DOHH2 (cell line): ENCODE measurements around the gene NID1.

Source experiments
- H3F3A ChIP-seq: fragments of 200-600 bp; sonication (generic), shearing (Covaris generic); 2 replicates; pipeline ENCODE4 v1.6.0; 2016; ENCODE audit warnings: antibody characterized with exemption, mild to moderate bottlenecking; ENCODE audit not compliant: control insufficient read depth, insufficient read depth
- H3K27ac ChIP-seq: fragments of 200-600 bp; sonication (generic); 2 replicates; pipeline ENCODE4 v1.5.1; 2014; ENCODE audit warnings: low read depth, mild to moderate bottlenecking, low read length, moderate library complexity
- H3K27me3 ChIP-seq: fragments of 200-600 bp; sonication (generic); 2 replicates; pipeline ENCODE4 v1.6.1; 2014; ENCODE audit warnings: mild to moderate bottlenecking, low read length, mixed read lengths; ENCODE audit not compliant: control insufficient read depth
- H3K36me3 ChIP-seq: fragments of 200-600 bp; sonication (generic); 2 replicates; pipeline ENCODE4 v1.6.1; 2014; ENCODE audit warnings: mild to moderate bottlenecking, low read length, moderate library complexity, mixed read lengths; ENCODE audit not compliant: control insufficient read depth
- H3K4me1 ChIP-seq: fragments of 200-600 bp; sonication (generic); 2 replicates; pipeline ENCODE4 v1.6.1; 2014; ENCODE audit warnings: mild to moderate bottlenecking, low read length, mixed read lengths; ENCODE audit not compliant: control insufficient read depth
- H3K4me2 ChIP-seq: fragments of 200-600 bp; sonication (generic); 2 replicates; pipeline ENCODE4 v1.6.0; 2014; ENCODE audit warnings: mild to moderate bottlenecking, low read length, moderate library complexity
- H3K4me3 ChIP-seq: fragments of 200-600 bp; sonication (generic); 2 replicates; pipeline ENCODE4 v1.5.1; 2014; ENCODE audit warnings: mild to moderate bottlenecking, low read length, mixed read lengths
- H3K79me2 ChIP-seq: fragments of 200-600 bp; sonication (generic); 2 replicates; pipeline ENCODE4 v1.6.1; 2014; ENCODE audit warnings: mild to moderate bottlenecking, low read length, mixed read lengths; ENCODE audit not compliant: control insufficient read depth
- H3K9me2 ChIP-seq: fragments of 200-600 bp; sonication (generic); replicated peaks from 2 replicates; pipeline ENCODE4 v1.6.1; 2014; ENCODE audit warnings: mild to moderate bottlenecking, low read length, mixed read lengths; ENCODE audit not compliant: control insufficient read depth
- H3K9me3 ChIP-seq: fragments of 200-600 bp; sonication (generic); 2 replicates; pipeline ENCODE4 v1.6.1; 2014; ENCODE audit warnings: antibody characterized with exemption, low read length, mixed read lengths; ENCODE audit not compliant: control insufficient read depth, insufficient read depth
- H4K20me1 ChIP-seq: fragments of 200-600 bp; sonication (generic); 2 replicates; pipeline ENCODE4 v1.6.0; 2014; ENCODE audit warnings: low read depth, mild to moderate bottlenecking, antibody characterized with exemption, low read length, moderate library complexity; ENCODE audit not compliant: control insufficient read depth, insufficient read depth
- CTCF ChIP-seq: fragments of 200-600 bp; sonication (generic); IDR thresholded peaks from one replicate; pipeline ENCODE4 v1.5.1; 2014; ENCODE audit warnings: antibody characterized with exemption, mild to moderate bottlenecking, low read depth, low read length; ENCODE audit not compliant: poor library complexity, severe bottlenecking
- EZH2phosphoT487 ChIP-seq: fragments of 200-600 bp; sonication (generic); IDR thresholded peaks from 2 replicates; pipeline ENCODE4 v1.6.1; 2017; ENCODE audit warnings: borderline replicate concordance, mild to moderate bottlenecking, antibody characterized with exemption, low read length, moderate library complexity, mixed read lengths

The NID1 gene

GRCh38 chr1:235998812-235999211, 66.1 kb downstream of the NID1 start:
- Histone ChIP-seq H3K4me2 (no peak overlapping the region), H3K27ac (no peak overlapping the region), H3K9me3 (no peaks in the 10 kb centered on the region)

GRCh38 chr1:235997931-235998330, 67.0 kb downstream of the NID1 start:
- H3F3A ChIP-seq = no peaks in the 10 kb centered on the region
- no peaks in the 10 kb centered on the region for H4K20me1 ChIP-seq
- H3K9me2 ChIP-seq = no peaks in the 10 kb centered on the region
- no peak overlapping the region for H3K4me3 ChIP-seq
- H3K4me1 ChIP-seq = no peaks in the 10 kb centered on the region
- TF ChIP-seq EZH2phosphoT487 (no peak), CTCF (no peak)
- H3K79me2 ChIP-seq = no peaks in the 10 kb centered on the region
- H3K9me3 ChIP-seq = no peaks in the 10 kb centered on the region
- no peak overlapping the region for H3K4me2 ChIP-seq
- no peak overlapping the region for H3K27ac ChIP-seq
- peaks cover 16% of the 10 kb centered on the region for H3K27me3 ChIP-seq
- H3K36me3 ChIP-seq = no peaks in the 10 kb centered on the region

More at GRCh38 chr1:235998812-235999211, 66.1 kb downstream of the NID1 start:
- TF ChIP-seq EZH2phosphoT487 (no peak), CTCF (no peak)
- Histone ChIP-seq H3K79me2 (no peaks in the 10 kb centered on the region), H3F3A (no peaks in the 10 kb centered on the region), H3K4me3 (no peak overlapping the region), H3K9me2 (no peaks in the 10 kb centered on the region), H3K36me3 (no peaks in the 10 kb centered on the region), H3K4me1 (no peaks in the 10 kb centered on the region), H3K27me3 (peaks cover 16% of the 10 kb centered on the region), H4K20me1 (no peaks in the 10 kb centered on the region)

GRCh38 chr1:235997049-235997448, 67.8 kb downstream of the NID1 start:
- H3K4me3 ChIP-seq = no peak overlapping the region
- no peak overlapping the region for H3K4me2 ChIP-seq
- TF ChIP-seq EZH2phosphoT487 = no peak
- no peak for TF ChIP-seq CTCF
- H3K9me3 ChIP-seq = no peaks in the 10 kb centered on the region
- no peaks in the 10 kb centered on the region for H3F3A ChIP-seq
- no peaks in the 10 kb centered on the region for H4K20me1 ChIP-seq
- H3K79me2 ChIP-seq = no peaks in the 10 kb centered on the region
- H3K36me3 ChIP-seq = no peaks in the 10 kb centered on the region
- no peaks in the 10 kb centered on the region for H3K9me2 ChIP-seq
- no peak overlapping the region for H3K27ac ChIP-seq
- H3K4me1 ChIP-seq = no peaks in the 10 kb centered on the region
- H3K27me3 ChIP-seq = peaks cover 16% of the 10 kb centered on the region
